GM12864 (cell line): Measurements from ENCODE around the gene EMD.

Experiments
- DNase-seq: peaks from one replicate; pipeline ENCODE4 v3.0.0-alpha.2; 2011; ENCODE audit warnings: low read depth
- H3K4me3 ChIP-seq: 2 replicates; pipeline ENCODE4 v1.5.1; 2011; ENCODE audit warnings: mild to moderate bottlenecking, low read depth, low read length, control low read depth
- TF ChIP-seq, protein P1 (sequence below): IDR thresholded peaks from 2 replicates; pipeline ENCODE4 v1.5.1; 2011; ENCODE audit warnings: low read depth, mild to moderate bottlenecking, moderate library complexity, low read length, control low read depth, inconsistent platforms; ENCODE audit errors: missing control alignments

The EMD gene

DNA sequence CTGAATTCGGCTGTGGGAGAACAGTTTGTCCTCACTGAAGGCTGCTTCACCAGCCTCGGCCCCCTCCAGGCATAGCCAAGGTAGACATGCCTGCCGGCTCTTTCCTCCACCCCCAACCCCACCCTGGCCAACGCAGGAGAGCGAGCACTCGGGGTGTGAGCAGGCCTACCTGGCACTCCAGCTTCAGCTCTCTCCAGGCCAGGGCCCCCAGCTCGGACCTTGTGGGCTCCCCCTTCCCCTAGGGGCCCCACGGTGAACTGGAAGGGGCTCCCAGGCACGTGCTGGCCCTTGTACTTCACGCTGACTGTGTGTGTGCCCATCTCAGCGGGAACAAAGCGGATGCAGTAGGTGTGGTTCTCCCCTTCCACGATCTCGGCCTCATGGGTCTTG, 27.1 kb upstream of the EMD start:
- TF ChIP-seq, protein P1, sequence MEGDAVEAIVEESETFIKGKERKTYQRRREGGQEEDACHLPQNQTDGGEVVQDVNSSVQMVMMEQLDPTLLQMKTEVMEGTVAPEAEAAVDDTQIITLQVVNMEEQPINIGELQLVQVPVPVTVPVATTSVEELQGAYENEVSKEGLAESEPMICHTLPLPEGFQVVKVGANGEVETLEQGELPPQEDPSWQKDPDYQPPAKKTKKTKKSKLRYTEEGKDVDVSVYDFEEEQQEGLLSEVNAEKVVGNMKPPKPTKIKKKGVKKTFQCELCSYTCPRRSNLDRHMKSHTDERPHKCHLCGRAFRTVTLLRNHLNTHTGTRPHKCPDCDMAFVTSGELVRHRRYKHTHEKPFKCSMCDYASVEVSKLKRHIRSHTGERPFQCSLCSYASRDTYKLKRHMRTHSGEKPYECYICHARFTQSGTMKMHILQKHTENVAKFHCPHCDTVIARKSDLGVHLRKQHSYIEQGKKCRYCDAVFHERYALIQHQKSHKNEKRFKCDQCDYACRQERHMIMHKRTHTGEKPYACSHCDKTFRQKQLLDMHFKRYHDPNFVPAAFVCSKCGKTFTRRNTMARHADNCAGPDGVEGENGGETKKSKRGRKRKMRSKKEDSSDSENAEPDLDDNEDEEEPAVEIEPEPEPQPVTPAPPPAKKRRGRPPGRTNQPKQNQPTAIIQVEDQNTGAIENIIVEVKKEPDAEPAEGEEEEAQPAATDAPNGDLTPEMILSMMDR = no peak
- no peak overlapping the region for H3K4me3 ChIP-seq
- DNase-seq = no peak

DNA sequence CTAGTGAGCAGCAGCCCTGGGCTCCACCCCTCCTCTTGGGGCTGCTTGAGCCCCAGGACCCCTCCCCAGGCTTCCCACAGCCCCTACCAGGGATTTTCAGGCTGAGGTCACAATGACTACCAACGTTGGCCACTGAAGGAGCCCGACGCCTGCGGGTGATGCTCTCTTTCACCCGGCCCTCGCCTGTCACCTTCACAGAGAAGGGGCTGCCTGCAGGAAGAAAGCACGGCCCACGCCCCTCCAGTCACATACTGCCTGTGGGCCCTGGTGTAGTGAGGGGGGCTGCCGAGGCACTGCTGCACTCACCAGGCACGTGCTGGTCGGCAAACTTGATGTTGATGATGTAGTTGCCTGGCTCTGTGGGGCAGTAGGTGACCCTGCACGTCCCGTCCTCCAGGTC, 26.6 kb upstream of the EMD start:
- H3K4me3 ChIP-seq = no peak overlapping the region
- TF ChIP-seq, protein P1 = no peak
- no peak for DNase-seq

DNA sequence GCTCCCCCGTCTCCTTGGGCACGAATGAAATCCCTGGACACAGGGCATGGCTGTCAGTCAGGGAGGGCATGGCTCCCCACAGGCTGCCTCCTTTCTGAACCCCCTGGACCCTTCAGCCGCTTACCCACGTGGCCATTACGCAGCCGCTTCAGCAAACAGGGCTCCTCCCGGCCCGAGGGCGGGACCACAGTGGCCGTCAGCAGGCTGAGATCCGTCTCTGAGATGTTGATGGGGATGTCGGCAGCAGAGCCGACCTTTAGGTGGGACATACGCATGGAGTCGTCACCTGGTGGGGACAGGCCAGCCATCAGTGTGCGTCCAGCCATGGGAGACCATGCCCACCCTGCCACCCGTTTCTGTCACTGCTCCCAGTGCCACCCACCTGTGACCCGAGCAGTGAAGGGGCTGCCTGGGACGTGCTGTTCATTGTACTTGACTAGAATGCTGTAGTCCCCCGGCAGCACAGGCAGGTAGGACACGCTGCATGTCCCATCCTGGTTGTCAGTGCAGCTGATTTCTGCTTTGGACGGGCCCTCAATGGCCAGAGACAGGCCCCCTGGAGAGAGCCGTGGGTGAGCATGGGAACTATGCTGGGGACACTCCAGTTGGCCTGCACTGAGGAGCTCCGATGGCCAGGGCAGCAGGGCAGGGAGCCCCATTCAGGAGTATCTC, 25.8 kb upstream of the EMD start:
- TF ChIP-seq, protein P1 = no peak
- no peak overlapping the region for H3K4me3 ChIP-seq
- DNase-seq = no peak

DNA sequence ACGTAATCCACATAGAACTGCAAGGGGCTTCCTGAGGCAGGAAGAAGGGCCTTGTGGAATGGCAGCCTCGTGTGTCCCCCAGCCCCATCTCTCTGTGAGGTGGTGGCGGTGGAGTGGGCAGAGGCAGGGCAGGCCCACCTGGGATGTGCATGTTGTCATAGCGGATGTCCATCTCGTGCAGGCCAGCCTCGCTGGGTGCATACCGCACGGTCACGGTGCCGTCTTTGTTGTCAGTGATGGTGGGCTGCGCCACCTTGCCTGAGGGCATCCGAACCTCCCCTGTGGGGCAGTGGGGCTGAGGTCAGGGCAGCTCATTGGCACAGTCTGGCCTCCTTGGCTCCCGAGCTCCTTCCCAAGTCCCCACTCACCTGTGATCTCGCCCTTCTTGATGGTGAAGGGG, 25.1 kb upstream of the EMD start:
- no peak for DNase-seq
- TF ChIP-seq, protein P1 = no peak
- H3K4me3 ChIP-seq = no peak overlapping the region

DNA sequence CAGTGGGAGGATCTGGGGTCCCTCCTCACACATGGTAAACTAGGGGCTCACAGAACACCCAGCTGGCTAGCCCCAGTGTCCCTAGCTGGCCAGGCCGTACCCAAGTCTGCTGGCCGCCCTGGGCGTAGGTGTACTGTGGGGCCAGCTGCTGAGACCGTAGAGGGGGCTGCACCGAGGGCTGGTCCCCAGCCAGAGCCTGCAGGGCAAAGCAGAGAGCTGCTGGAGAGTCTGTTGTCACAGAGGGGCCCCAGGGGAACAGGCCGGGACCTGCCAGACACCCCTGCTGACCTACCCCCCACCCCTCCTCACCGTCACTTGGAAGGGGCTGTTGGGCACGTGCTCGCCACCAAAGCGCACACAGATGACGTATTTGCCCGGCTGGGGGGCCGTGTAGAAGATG, 24.6 kb upstream of the EMD start:
- H3K4me3 ChIP-seq = no peak overlapping the region
- DNase-seq = no peak
- TF ChIP-seq, protein P1 = no peak

DNA sequence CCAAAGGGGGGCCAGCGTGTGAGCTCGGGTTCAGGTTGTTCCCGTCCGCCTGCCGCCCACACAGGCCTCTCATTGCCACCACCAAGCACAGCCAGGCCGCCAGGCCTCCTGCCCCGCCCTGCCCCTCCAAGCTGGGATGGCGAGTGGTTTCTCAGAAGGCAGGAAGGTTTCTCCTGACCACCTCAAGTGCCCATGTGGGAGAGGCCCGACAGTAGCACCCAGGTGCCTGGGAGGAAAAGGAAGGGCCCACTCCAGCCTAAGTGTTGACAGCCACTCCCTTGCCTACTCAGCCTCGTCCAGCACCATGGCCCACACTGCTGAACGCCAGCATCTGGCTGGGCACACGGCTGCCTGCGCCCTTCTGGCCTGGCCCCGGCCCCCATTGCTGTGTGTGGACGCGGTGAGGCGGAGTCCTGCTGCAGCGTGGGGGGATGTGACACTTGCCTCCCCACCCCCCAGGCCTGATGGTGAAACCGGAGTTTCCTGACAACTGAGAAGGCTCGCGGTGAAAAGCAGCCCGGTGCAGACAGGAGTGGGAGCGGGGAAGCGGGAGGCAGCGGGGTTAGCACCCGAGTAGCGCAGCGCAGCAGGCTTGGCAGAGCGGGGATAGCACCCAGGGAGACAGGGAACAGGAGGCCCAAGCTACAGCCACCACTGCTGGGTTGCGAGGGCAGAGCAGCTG, 23.9 kb upstream of the EMD start:
- no peak overlapping the region for H3K4me3 ChIP-seq
- TF ChIP-seq, protein P1 = no peak
- DNase-seq = no peak

DNA sequence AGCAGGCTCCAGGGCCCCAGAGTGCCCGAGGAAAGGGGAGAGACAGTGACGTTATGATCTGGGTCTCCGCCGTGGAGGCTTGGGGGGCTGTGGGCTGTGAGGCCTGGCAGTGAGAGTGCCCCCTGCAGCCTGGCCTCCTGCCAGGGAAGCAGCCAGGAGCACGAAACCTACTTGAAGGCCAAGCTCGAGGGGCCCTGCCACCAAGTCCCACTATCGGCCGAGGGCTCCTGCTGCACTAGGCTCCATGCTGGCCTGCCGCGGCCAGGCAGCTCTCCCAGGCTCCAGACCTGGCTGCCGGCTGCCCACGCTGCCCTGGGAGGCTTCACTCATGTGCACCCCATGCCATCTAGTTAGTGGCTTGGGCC, 23.3 kb upstream of the EMD start:
- no peak overlapping the region for H3K4me3 ChIP-seq
- DNase-seq = no peak
- TF ChIP-seq, protein P1 = no peak
